Heart left ventricle (tissue), 16 donors: ENCODE data around the gene PLEKHA1. TPM values are rescaled to one million over a fixed set of nuclear protein-coding genes. Genes with fewer than 3 reads are reported as not detected.

ENCODE experiments used
- ATAC-seq, 4 donors: fragments of 200-7000 bp; cut with Tn5 transposase; one replicate each; pipeline ENCODE4 v1.9.1; 2020 to 2022; ENCODE audit warnings: moderate library complexity in 4 of 4, mild to moderate bottlenecking in 3 of 4, moderate number of reproducible peaks in 1 of 4
- DNase-seq, 5 donors: peaks; one replicate each; pipeline ENCODE4 v3.0.0-alpha.2; 2020
- H3K27ac ChIP-seq, 12 donors: fragments of 200-600 bp; sonication (generic) in 4 of 12; one replicate each; pipeline versions ENCODE4 v1.5.0 to v1.8.0; 2016 to 2022; ENCODE audit warnings: mild to moderate bottlenecking in 2 of 12
- H3K27me3 ChIP-seq, 9 donors: fragments of 200-600 bp; sonication (generic) in 2 of 9; one replicate each; pipeline versions ENCODE4 v1.5.1 to v1.8.0; 2016 to 2022; ENCODE audit warnings: mild to moderate bottlenecking in 3 of 9
- H3K36me3 ChIP-seq, 9 donors: fragments of 200-600 bp; sonication (generic) in 2 of 9; one replicate each; pipeline versions ENCODE4 v1.5.0 to v1.8.0; 2018 to 2022; ENCODE audit warnings: mild to moderate bottlenecking in 2 of 9
- H3K4me1 ChIP-seq, 12 donors: fragments of 200-600 bp; sonication (generic) in 4 of 12; one replicate each; pipeline versions ENCODE4 v1.5.0 to v1.8.0; 2016 to 2022; ENCODE audit warnings: mild to moderate bottlenecking in 3 of 12
- H3K4me3 ChIP-seq, 12 donors: fragments of 200-600 bp; sonication (generic) in 4 of 12; one replicate each; pipeline versions ENCODE4 v1.5.0 to v1.8.0; 2017 to 2022; ENCODE audit warnings: mild to moderate bottlenecking in 9 of 12, moderate library complexity in 4 of 12
- H3K9me3 ChIP-seq, 12 donors: fragments of 200-600 bp; sonication (generic) in 4 of 12; one replicate each; pipeline versions ENCODE4 v1.5.0 to v1.8.0; 2016 to 2022; ENCODE audit warnings: mild to moderate bottlenecking in 1 of 12
- CTCF ChIP-seq, 12 donors: fragments of 200-600 bp; sonication (generic) in 4 of 12; IDR thresholded peaks; one replicate each; pipeline versions ENCODE4 v1.5.0 to v1.8.0; 2018 to 2022; ENCODE audit warnings: antibody characterized with exemption in 12 of 12, mild to moderate bottlenecking in 5 of 12
- POLR2A ChIP-seq, 2 donors: fragments of 450-650 bp; IDR thresholded peaks; one replicate each; pipeline ENCODE4 v1.6.1; 2017; ENCODE audit warnings: antibody characterized with exemption in 2 of 2, mild to moderate bottlenecking in 2 of 2, moderate library complexity in 2 of 2
- WGBS, 4 donors: extraction: QIAGEN DNeasy Blood & Tissue Kit in 2 of 4; methylation state at CpG; one replicate each; pipeline versions ENCODE4 v1.1.5 to v1.1.7; 2013 to 2018; 5-methylcytosine and 5-hydroxymethylcytosine counted together
- intact Hi-C, 10 donors: fragments of 100-400 bp; cut with DNase I; formaldehyde crosslinking; loops; one replicate each; pipeline versions ENCODE4 v1.11.1 to v1.14.2; 2022
- polyA plus RNA-seq, 2 donors: library from polyadenylated mRNA; stranded (reverse); fragments of 200-250 nt; gene quantifications; one replicate each; pipeline ENCODE4 v1.2.3, GENCODE V29; 2013
- total RNA-seq, 9 donors: library from RNA; depleted of rRNA in 2 of 9; stranded (reverse); fragments of >200 nt in 2 of 9; fragmentation: NEBNext Ultra II Directional in 3 of 9; extraction: Animal tissue kit (Norgen Biotek cat#: 25700) in 3 of 9; gene quantifications; one replicate each; pipeline versions ENCODE4 v1.1.0 to v1.2.4, GENCODE V29; 2016 to 2023
- donor health status: ischemic (EF 13 %, LVEDD 7.1; RV severe dilation, severe dysfunction).
- donor health status: healthy with polysubstance abuse.
- donor health status: DM: no; HTN: yes; CAD: no.
- donor health status: DM: no; HTN: no; CAD: no.
- donor health status: ischemic (EF 25% LVEDD 6.9; RV normal size, moderate dysfunction).
- donor health status: ischemic (EF 25% LVEDD 5.7; RV mildly dilated, moderate dysfunction).
- donor health status: healthy.
- donor health status: DM: yes; HTN: yes; CAD: no.
- donor health status: ischemic (EF 35%, LVEDD 5.7; RV mildly dilated, moderate dysfunction).
- donor health status: nonischemic (EF 11% LVEDD 7.7; RV severe dilation, severe dysfunction).
- donor health status: DM: yes; HTN: yes; CAD: no.
- donor health status: PGD.
- donor health status: ischemic (EF 29% LVEDD 5.4; RV normal size, mild dysfunction).
- donor health status: nonischemic (EF 23%, LVEDD 6.1; RV moderate dilation, normal function).

PLEKHA1 gene
- total and polyA plus RNA-seq, 11 donors, result 14.1 to 70.6 (median 43.3) TPM

GRCh38 chr10:122420624-122421007, 46.1 kb downstream of the PLEKHA1 start:
- Histone ChIP-seq H3K4me3 (no peak overlapping the region), H3K4me1 (peaks cover 0 to 65% (median 11%) of the 10 kb centered on the region in 12 donors), H3K9me3 (no peaks in the 10 kb centered on the region), H3K36me3 (peaks cover 0 to 91% (median 29%) of the 10 kb centered on the region in 9 donors), H3K27me3 (no peaks in the 10 kb centered on the region), H3K27ac (peak overlapping the region in 3 of 12 donors; percentile 32 to 36 (median 34))
- ATAC-seq (peak in 1 of 4 donors; percentile 48), DNase-seq (no peak)
- intact Hi-C loops, result loop anchor here in 2 of 10 donors (5.0 kb wide), 2 partner anchors 33 to 43 kb away; no protein-coding TSS in a partner anchor
- 87 to 95% (median 92%) methylated on average over 3 of the region's 3 CpGs for WGBS, 4 donors
- no peak for TF ChIP-seq CTCF (IDR thresholded peaks at IDR 0.05)
- TF ChIP-seq POLR2A (IDR thresholded peaks at IDR 0.05), result no peak

GRCh38 chr10:122421054-122421625, 46.6 kb downstream of the PLEKHA1 start:
- ATAC-seq, result no peak
- WGBS, 4 donors, result 71 to 76% (median 72%) methylated on average over 3 of the region's 3 CpGs
- intact Hi-C loops, result loop anchor here in 2 of 10 donors (5.0 kb wide), 2 partner anchors 34 to 44 kb away; no protein-coding TSS in a partner anchor

GRCh38 chr10:122421742-122422141, 47.2 kb downstream of the PLEKHA1 start:
- Histone ChIP-seq H3K27ac (peak overlapping the region in 4 of 12 donors; percentile 6 to 41 (median 24)), H3K36me3 (peaks cover 0 to 91% (median 27%) of the 10 kb centered on the region in 9 donors), H3K4me1 (peaks cover 0 to 54% (median 11%) of the 10 kb centered on the region in 12 donors)

More at GRCh38 chr10:122421054-122421625, 46.6 kb downstream of the PLEKHA1 start:
- H3K27ac ChIP-seq, result peak overlapping the region in 4 of 12 donors; percentile 6 to 36 (median 24)
- no peak overlapping the region for H3K4me3 ChIP-seq
- no peaks in the 10 kb centered on the region for H3K27me3 ChIP-seq
- no peak for DNase-seq
- H3K36me3 ChIP-seq, result peaks cover 0 to 91% (median 29%) of the 10 kb centered on the region in 9 donors
- H3K9me3 ChIP-seq, result no peaks in the 10 kb centered on the region
- no peak for TF ChIP-seq CTCF (IDR thresholded peaks at IDR 0.05)
- no peak for TF ChIP-seq POLR2A (IDR thresholded peaks at IDR 0.05)
- H3K4me1 ChIP-seq, result peaks cover 0 to 60% (median 11%) of the 10 kb centered on the region in 12 donors

More at GRCh38 chr10:122421742-122422141, 47.2 kb downstream of the PLEKHA1 start:
- peak in 2 of 4 donors; percentile 51 to 62 for ATAC-seq
- intact Hi-C loops, result loop anchor here in 2 of 10 donors (5.0 kb wide), 2 partner anchors 34 to 44 kb away; no protein-coding TSS in a partner anchor
- TF ChIP-seq POLR2A (IDR thresholded peaks at IDR 0.05), result no peak
- no peak for TF ChIP-seq CTCF (IDR thresholded peaks at IDR 0.05)
- H3K4me3 ChIP-seq, result no peak overlapping the region
- no peaks in the 10 kb centered on the region for H3K9me3 ChIP-seq
- no peaks in the 10 kb centered on the region for H3K27me3 ChIP-seq
- DNase-seq, result no peak
